HepG2 (cell line): ENCODE measurements around the gene TTC16. TPM values are rescaled to one million over a fixed set of nuclear protein-coding genes. Genes with fewer than 3 reads are reported as not detected.
A peak's percentile ranks its signal among the peaks of the same experiment; 100 is the strongest.

Experiments
- ATAC-seq: fragments of 200-7000 bp; cut with Tn5 transposase; 3 replicates; pipeline ENCODE4 v1.9.1; 2020; ENCODE audit warnings: mild to moderate bottlenecking, moderate library complexity
- BruUV-seq: library from RNA; stranded (reverse); fragments of 400-500 nt; replicated peaks from 2 replicates; lab custom pipeline; 2021; lab: Mats Ljungman, UMichigan
- CTCF ChIA-PET: fragments of 300-600 bp; formaldehyde crosslinking; extraction: SDS; loops from one replicate; lab custom pipeline; 2021; ENCODE audit warnings: low total read pairs, inconsistent platforms, low intra/inter-chr PET ratio; lab: Yijun Ruan, JAX
- POLR2A ChIA-PET: fragments of 350-600 bp; sonication (Branson Sonifier 250); formaldehyde crosslinking; loops from one replicate; lab custom pipeline; 2020; ENCODE audit warnings: antibody characterized with exemption, inconsistent platforms; lab: Yijun Ruan, JAX
- DNase-seq: peaks from one replicate; pipeline ENCODE4 v3.0.0-alpha.2; 2015; ENCODE audit warnings: low spot score
- FAIRE-seq: peaks from 3 replicates; lab custom pipeline; 2011; peaks lifted over from hg19 to GRCh38; lab: Jason Lieb, UNC
- H2AFZ ChIP-seq: one replicate; pipeline ENCODE4 v1.6.1; 2011; ENCODE audit warnings: low read length, inconsistent platforms
- H3K27ac ChIP-seq: fragments of 300-600 bp; 3 replicates; pipeline ENCODE4 v1.8.0; 2011; ENCODE audit warnings: mixed run types, mild to moderate bottlenecking, mixed read lengths, low read length, inconsistent platforms; ENCODE audit not compliant: insufficient read depth; ENCODE audit errors: extremely low read length
- H3K27me3 ChIP-seq, 2 experiments: fragments of 200-600 bp in 1 of 2; 2 replicates in 1 of 2; 3 replicates in 1 of 2; pipeline versions ENCODE4 v1.6.0 to v1.8.0; 2011; ENCODE audit warnings: low read length in 2 of 2, mild to moderate bottlenecking in 2 of 2, moderate library complexity in 2 of 2, inconsistent platforms in 1 of 2; ENCODE audit not compliant: insufficient read depth in 2 of 2, control insufficient read depth in 1 of 2
- H3K36me3 ChIP-seq, 2 experiments: fragments of 200-600 bp in 1 of 2; replicated peaks in 1 of 2; 2 replicates in 1 of 2; 3 replicates in 1 of 2; pipeline versions ENCODE4 v1.5.1 to v1.8.0; 2011; ENCODE audit warnings: low read length in 2 of 2, inconsistent platforms in 1 of 2; ENCODE audit not compliant: insufficient read depth in 2 of 2, control insufficient read depth in 1 of 2
- H3K4me1 ChIP-seq: 2 replicates; pipeline ENCODE4 v1.5.1; 2012; ENCODE audit warnings: low read length, inconsistent platforms; ENCODE audit not compliant: insufficient read depth
- H3K4me2 ChIP-seq: 2 replicates; pipeline ENCODE4 v1.6.0; 2011; ENCODE audit warnings: low read depth, low read length, inconsistent platforms
- H3K4me3 ChIP-seq, 3 experiments: fragments of 200-600 bp in 1 of 3; sonication (generic), shearing (Covaris generic) in 1 of 3; replicated peaks in 1 of 3; 2 replicates each; pipeline ENCODE4 v1.5.1; 2011 to 2016; ENCODE audit warnings: low read length in 3 of 3, inconsistent platforms in 2 of 3, low read depth in 2 of 3, mild to moderate bottlenecking in 2 of 3, control low read depth in 1 of 3, mixed read lengths in 1 of 3; ENCODE audit not compliant: insufficient read depth in 1 of 3
- H3K79me2 ChIP-seq: one replicate; pipeline ENCODE4 v1.6.1; 2011; ENCODE audit warnings: low read length, inconsistent platforms; ENCODE audit not compliant: insufficient read depth
- H3K9ac ChIP-seq: 2 replicates; pipeline ENCODE4 v1.6.0; 2011; ENCODE audit warnings: mild to moderate bottlenecking, low read depth, low read length, inconsistent platforms; ENCODE audit not compliant: insufficient read depth
- H3K9me3 ChIP-seq: 2 replicates; pipeline ENCODE4 v1.5.1; 2012; ENCODE audit warnings: mild to moderate bottlenecking, low read length
- H4K20me1 ChIP-seq: 2 replicates; pipeline ENCODE4 v1.6.0; 2011; ENCODE audit warnings: inconsistent platforms, mild to moderate bottlenecking, low read length, moderate library complexity; ENCODE audit not compliant: insufficient read depth
- HNRNPLL ChIP-seq: fragments of 200-400 bp; formaldehyde crosslinking; IDR thresholded peaks from 2 replicates; pipeline ENCODE4 v1.6.1; 2017; ENCODE audit warnings: mild to moderate bottlenecking, low read depth, low read length; ENCODE audit not compliant: poor library complexity, severe bottlenecking
- NPAS2 ChIP-seq: sonication (generic); formaldehyde crosslinking; IDR thresholded peaks from 2 replicates; pipeline ENCODE4 v1.8.0; 2022; ENCODE audit warnings: mild to moderate bottlenecking, missing genetic modification reagents, borderline replicate concordance
- UBTF ChIP-seq: sonication (generic); formaldehyde crosslinking; IDR thresholded peaks from 2 replicates; pipeline ENCODE4 v1.4.0; 2020; ENCODE audit warnings: mild to moderate bottlenecking, missing genetic modification reagents
- ZMYM3 ChIP-seq: sonication (generic); formaldehyde crosslinking; IDR thresholded peaks from 2 replicates; pipeline ENCODE4 v1.5.1; 2020; ENCODE audit warnings: mild to moderate bottlenecking, missing genetic modification reagents
- ZNF768 ChIP-seq: sonication (generic); formaldehyde crosslinking; IDR thresholded peaks from 2 replicates; pipeline ENCODE4 v1.4.0; 2020; ENCODE audit warnings: missing genetic modification reagents
- ZSCAN22 ChIP-seq: sonication (generic); formaldehyde crosslinking; IDR thresholded peaks from 2 replicates; pipeline ENCODE4 v1.4.0; 2020; ENCODE audit warnings: mild to moderate bottlenecking, missing genetic modification reagents
- WGBS: methylation state at CpG from one replicate; pipeline ENCODE4 v1.1.6; 2017; ENCODE audit warnings: low lambda C conversion rate; 5-methylcytosine and 5-hydroxymethylcytosine counted together
- in situ Hi-C: cut with HindIII; loops from 2 replicates; pipeline ENCODE4 v1.10.0; 2017; ENCODE audit warnings: low pct_unique_long_range_greater_than_20kb; ENCODE audit not compliant: extremely low pct_ligation_motif_present
- intact Hi-C: fragments of 100-400 bp; cut with micrococcal nuclease; formaldehyde crosslinking; loops from one replicate; pipeline ENCODE4 v1.10.0; 2022; ENCODE audit not compliant: unreplicated experiment
- polyA plus RNA-seq, 8 experiments: library from polyadenylated mRNA; depleted of rRNA in 3 of 8; stranded (reverse) in 7 of 8; unstranded in 1 of 8; fragments of >200 nt; fragmentation: Illumina TruSeq in 4 of 8; extraction: Trizol in 4 of 8; gene quantifications; 2 replicates each; pipeline versions ENCODE4 v1.2.1 to v1.2.3, GENCODE V29; 2011 to 2016; ENCODE audit warnings: low read depth in 4 of 8, missing spikeins in 1 of 8, mixed read lengths in 1 of 8; ENCODE audit not compliant: insufficient read depth in 1 of 8
- total RNA-seq, 5 experiments: library from RNA; depleted of rRNA; stranded (reverse); fragments of >200 nt; fragmentation: Illumina TruSeq; extraction: Trizol; gene quantifications; 2 replicates each; pipeline ENCODE4 v1.2.3, GENCODE V29; 2016; ENCODE audit warnings: low read depth in 1 of 5

Gene TTC16
- total and polyA plus RNA-seq, 2 of the 13 experiments (the other 11 are each of a cell fraction or from before 2014, with no cell fraction given): not detected

DNA sequence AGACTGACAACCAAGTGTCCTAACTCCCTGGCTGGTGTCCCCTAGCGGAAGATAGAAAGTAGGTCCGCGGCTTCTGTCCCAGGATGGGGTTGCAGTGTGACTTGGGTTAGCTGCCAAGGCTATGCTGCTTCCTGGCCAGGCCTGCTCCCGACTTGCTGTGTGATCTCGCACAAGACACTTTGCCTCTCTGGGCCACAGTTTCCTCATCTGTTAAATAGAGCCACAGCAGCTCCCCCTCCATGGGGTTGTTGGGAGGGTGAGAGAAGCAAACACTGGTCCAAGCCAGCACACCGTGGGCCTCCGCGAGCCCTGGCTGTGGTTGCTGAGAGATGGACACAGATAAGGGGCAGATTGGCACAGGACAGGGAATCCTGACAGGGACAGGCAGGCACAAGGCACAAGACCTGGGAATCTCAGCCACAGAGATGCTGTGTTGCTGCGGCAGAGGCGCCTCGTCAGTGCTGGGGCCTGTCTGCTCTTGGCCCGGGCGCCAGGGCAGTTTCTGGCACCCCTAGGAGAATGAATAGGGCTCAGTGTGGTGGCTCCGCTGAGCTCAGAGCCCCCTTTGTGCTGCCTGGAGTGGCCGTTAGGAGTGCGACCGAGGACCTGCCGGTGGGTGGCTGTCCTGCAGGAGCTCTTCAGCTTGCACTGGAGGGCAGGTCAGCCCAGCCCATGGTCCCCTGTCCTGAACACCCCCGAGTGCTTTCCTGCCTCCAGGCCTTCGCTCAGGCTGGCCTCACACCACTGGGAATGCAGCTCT is 64.4 kb downstream of the TTC16 start:
- FAIRE-seq: no peak
- Histone ChIP-seq H2AFZ (no peak overlapping the region), H3K4me3 (no peak overlapping the region), H3K27me3 (peaks cover 1 to 39% of the 10 kb centered on the region in 2 experiments; a peak in 3 of 5 replicates), H3K4me1 (peaks cover 30% of the 10 kb centered on the region), H3K9me3 (no peaks in the 10 kb centered on the region), H3K36me3 (no peaks in the 10 kb centered on the region), H3K79me2 (no peaks in the 10 kb centered on the region), H4K20me1 (no peaks in the 10 kb centered on the region), H3K9ac (no peak overlapping the region), H3K4me2 (peak overlapping the region; percentile 35), H3K27ac (no peak overlapping the region)
- intact Hi-C loops (no loop called here), in situ Hi-C loops (loop anchor here (5.0 kb wide), 1 partner anchor 43 kb away; the partner anchor contains the start of gene TOR2A)
- WGBS: 20% methylated on average over 10 of the region's 20 CpGs
- no TSS peak for BruUV-seq
- ChIA-PET CTCF (no interaction called here), POLR2A (no interaction called here)
- TF ChIP-seq ZMYM3 (peak; percentile 72), UBTF (CRISPR knock-in tag) (0 out of 2 replicates have a peak, but pooled peaks have one; percentile 40), HNRNPLL (peak; percentile 18), NPAS2 (CRISPR knock-in tag) (no peak), ZNF768 (CRISPR knock-in tag) (peak; percentile 98), ZSCAN22 (CRISPR knock-in tag) (no peak)
- peak; percentile 78 for ATAC-seq
- peak; percentile 25 for DNase-seq
